ENCODE results near the gene DNAH8.
"Not testable (repeated sequence)": the region's sequence is repeated elsewhere in the genome, so short reads cannot be mapped to it uniquely, and the experiment has no call there.

DNAH8 gene

GRCh38 chr6:38784506-38785235 is 69.6 kb downstream of the DNAH8 start:
- no peak for DNase-seq (ENCODE audit: low spot score)
- in situ Hi-C loops (cut with MboI; ENCODE audit: low pct_unique_long_range_greater_than_20kb, low sequenced_read_pairs, unreplicated experiment) = no loop called here
- TF ChIP-seq CTCF (IDR thresholded peaks at IDR 0.05; ENCODE audit: extremely low read depth, insufficient read depth, missing control alignments) = no peak

GRCh38 chr6:38786486-38786885 is 71.4 kb downstream of the DNAH8 start:
- in situ Hi-C loops (cut with MboI; ENCODE audit: low pct_unique_long_range_greater_than_20kb, low sequenced_read_pairs, unreplicated experiment) = no loop called here
- no peak for DNase-seq (ENCODE audit: low spot score)
- no peak for TF ChIP-seq CTCF (IDR thresholded peaks at IDR 0.05; ENCODE audit: extremely low read depth, insufficient read depth, missing control alignments)

GRCh38 chr6:38789256-38789655 is 74.1 kb downstream of the DNAH8 start:
- TF ChIP-seq CTCF (IDR thresholded peaks at IDR 0.05; ENCODE audit: extremely low read depth, insufficient read depth, missing control alignments) = no peak
- DNase-seq (ENCODE audit: low spot score) = no peak
- in situ Hi-C loops (cut with MboI; ENCODE audit: low pct_unique_long_range_greater_than_20kb, low sequenced_read_pairs, unreplicated experiment) = no loop called here

- DNase-seq (ENCODE audit: low spot score) = no peak
- TF ChIP-seq CTCF (IDR thresholded peaks at IDR 0.05; ENCODE audit: extremely low read depth, insufficient read depth, missing control alignments) = no peak
- in situ Hi-C loops (cut with MboI; ENCODE audit: low pct_unique_long_range_greater_than_20kb, low sequenced_read_pairs, unreplicated experiment) = no loop called here
Observed at GRCh38 chr6:38792356-38792755, 77.2 kb downstream of the DNAH8 start.

GRCh38 chr6:38794682-38795081 is 79.6 kb downstream of the DNAH8 start:
- DNase-seq (ENCODE audit: low spot score) = no peak
- no peak for TF ChIP-seq CTCF (IDR thresholded peaks at IDR 0.05; ENCODE audit: extremely low read depth, insufficient read depth, missing control alignments)
- in situ Hi-C loops (cut with MboI; ENCODE audit: low pct_unique_long_range_greater_than_20kb, low sequenced_read_pairs, unreplicated experiment) = no loop called here

- in situ Hi-C loops (cut with MboI; ENCODE audit: low pct_unique_long_range_greater_than_20kb, low sequenced_read_pairs, unreplicated experiment) = no loop called here
- DNase-seq (ENCODE audit: low spot score) = no peak
- TF ChIP-seq CTCF (IDR thresholded peaks at IDR 0.05; ENCODE audit: extremely low read depth, insufficient read depth, missing control alignments) = no peak
Observed at GRCh38 chr6:38796006-38796405, 80.9 kb downstream of the DNAH8 start.

- in situ Hi-C loops (cut with MboI; ENCODE audit: low pct_unique_long_range_greater_than_20kb, low sequenced_read_pairs, unreplicated experiment); DNase-seq (ENCODE audit: low spot score): not testable (repeated sequence)
Observed at GRCh38 chr6:38796437-38796836, 81.3 kb downstream of the DNAH8 start.
